OCI-LY3 (cell line): Measurements from ENCODE around the gene PPP2R5C.
"Not testable (repeated sequence)": the region's sequence is repeated elsewhere in the genome, so short reads cannot be mapped to it uniquely, and the experiment has no call there.

ENCODE experiments used
- H2AFZ ChIP-seq: fragments of 200-600, 300-600 bp; shearing (Covaris generic); 2 replicates; pipeline ENCODE4 v1.6.0; 2014; ENCODE audit warnings: antibody characterized with exemption, low read depth, low read length
- H3K27ac ChIP-seq: fragments of 200-600, 300-600 bp; sonication (generic); 2 replicates; pipeline ENCODE4 v1.5.1; 2014; ENCODE audit warnings: mild to moderate bottlenecking, low read length, moderate library complexity, mixed read lengths
- H3K27me3 ChIP-seq: fragments of 200-600, 300-600 bp; sonication (generic); 2 replicates; pipeline ENCODE4 v1.6.1; 2014; ENCODE audit warnings: low read depth, low read length, mixed read lengths
- H3K36me3 ChIP-seq: fragments of 200-600, 300-600 bp; sonication (generic); replicated peaks from 2 replicates; pipeline ENCODE3; 2014; ENCODE audit warnings: low read depth, low read length, mixed read lengths
- H3K4me1 ChIP-seq: fragments of 300-600, 200-600 bp; sonication (generic); 2 replicates; pipeline ENCODE4 v1.6.1; 2014; ENCODE audit warnings: low read length, mixed read lengths
- H3K4me2 ChIP-seq: fragments of 200-600, 300-600 bp; sonication (generic); 2 replicates; pipeline ENCODE4 v1.6.1; 2014; ENCODE audit warnings: low read length, mixed read lengths
- H3K4me3 ChIP-seq: fragments of 300-600, 200-600 bp; sonication (generic); 2 replicates; pipeline ENCODE4 v1.5.1; 2014; ENCODE audit warnings: antibody characterized with exemption, mild to moderate bottlenecking, low read length, moderate library complexity
- H3K79me2 ChIP-seq: fragments of 300-600, 200-600 bp; shearing (Covaris generic); 2 replicates; pipeline ENCODE4 v1.6.1; 2014; ENCODE audit warnings: mild to moderate bottlenecking, low read length, mixed read lengths
- H3K9ac ChIP-seq: fragments of 300-600, 200-600 bp; shearing (Covaris generic); 2 replicates; pipeline ENCODE4 v1.6.0; 2014; ENCODE audit warnings: mild to moderate bottlenecking, low read length, moderate library complexity
- H3K9me3 ChIP-seq: fragments of 200-600, 300-600 bp; shearing (Covaris generic); 2 replicates; pipeline ENCODE4 v1.6.1; 2014; ENCODE audit warnings: low read length, mixed read lengths; ENCODE audit not compliant: insufficient read depth
- H4K20me1 ChIP-seq: fragments of 200-600, 300-600 bp; sonication (generic); 2 replicates; pipeline ENCODE4 v1.6.1; 2016; ENCODE audit warnings: low read length, mixed read lengths; ENCODE audit not compliant: insufficient read depth
- CTCF ChIP-seq: fragments of 200-600, 300-600 bp; sonication (generic); IDR thresholded peaks from 2 replicates; pipeline ENCODE4 v1.5.1; 2014; ENCODE audit warnings: antibody characterized with exemption, low read length, low read depth
- EZH2phosphoT487 ChIP-seq: fragments of 200-600 bp; shearing (Covaris generic); IDR thresholded peaks from 2 replicates; pipeline ENCODE4 v1.6.1; 2018; ENCODE audit warnings: antibody characterized with exemption, mixed run types, low read depth

The PPP2R5C gene

DNA sequence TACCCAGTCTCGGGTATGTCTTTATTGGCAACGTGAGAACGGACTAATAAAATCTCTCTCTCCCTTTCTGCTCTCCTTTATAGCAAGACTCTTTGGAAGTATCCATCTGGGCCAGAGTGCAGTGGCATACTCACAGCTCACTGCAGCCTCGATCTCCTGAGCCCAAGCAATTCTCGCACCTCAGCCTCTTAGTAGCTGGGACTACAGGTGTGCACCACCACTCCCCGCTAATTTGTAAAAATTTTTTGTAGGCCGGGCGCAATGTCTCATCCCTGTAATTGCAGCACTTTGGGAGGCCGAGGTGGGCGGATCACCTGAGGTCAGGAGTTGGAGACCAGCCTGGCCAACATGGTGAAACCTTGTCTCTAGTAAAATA is 33.2 kb upstream of the PPP2R5C start:
- Histone ChIP-seq H3K9ac (no peak overlapping the region), H4K20me1 (no peaks in the 10 kb centered on the region), H3K4me3 (no peak overlapping the region), H3K27ac (no peak overlapping the region), H3K4me2 (no peak overlapping the region), H3K36me3 (no peaks in the 10 kb centered on the region), H3K9me3 (no peaks in the 10 kb centered on the region), H2AFZ (no peak overlapping the region), H3K4me1 (peaks cover 15% of the 10 kb centered on the region), H3K27me3 (no peaks in the 10 kb centered on the region), H3K79me2 (no peaks in the 10 kb centered on the region)
- TF ChIP-seq EZH2phosphoT487, result no peak
- no peak for TF ChIP-seq CTCF

- no peaks in the 10 kb centered on the region for H3K27me3 ChIP-seq
- no peak overlapping the region for H3K4me2 ChIP-seq
- no peaks in the 10 kb centered on the region for H4K20me1 ChIP-seq
- no peak overlapping the region for H3K9ac ChIP-seq
- H2AFZ ChIP-seq, result no peak overlapping the region
- H3K9me3 ChIP-seq, result no peaks in the 10 kb centered on the region
- H3K4me1 ChIP-seq, result peaks cover 15% of the 10 kb centered on the region
- H3K27ac ChIP-seq, result no peak overlapping the region
- no peak for TF ChIP-seq CTCF
- TF ChIP-seq EZH2phosphoT487, result no peak
- H3K79me2 ChIP-seq, result no peaks in the 10 kb centered on the region
- no peaks in the 10 kb centered on the region for H3K36me3 ChIP-seq
- H3K4me3 ChIP-seq, result no peak overlapping the region
Measured at GRCh38 chr14:101729382-101729781, 32.1 kb upstream of the PPP2R5C start.

GRCh38 chr14:101730157-101730556 is 31.4 kb upstream of the PPP2R5C start:
- not testable (repeated sequence) for H3K36me3 ChIP-seq, H3K79me2 ChIP-seq, H3K9me3 ChIP-seq, H3K4me3 ChIP-seq, H3K4me2 ChIP-seq, H3K27ac ChIP-seq, H3K27me3 ChIP-seq, H4K20me1 ChIP-seq, H3K9ac ChIP-seq, H2AFZ ChIP-seq
- peaks cover 15% of the 10 kb centered on the region for H3K4me1 ChIP-seq

- peak overlapping the region; percentile 51 for H3K4me3 ChIP-seq
- H4K20me1 ChIP-seq, result no peaks in the 10 kb centered on the region
- no peaks in the 10 kb centered on the region for H3K9me3 ChIP-seq
- peaks cover 15% of the 10 kb centered on the region for H3K4me1 ChIP-seq
- H3K4me2 ChIP-seq, result peak overlapping the region; percentile 66
- no peak for TF ChIP-seq CTCF
- TF ChIP-seq EZH2phosphoT487, result no peak
- H3K27me3 ChIP-seq, result no peaks in the 10 kb centered on the region
- peak overlapping the region; percentile 82 for H2AFZ ChIP-seq
- no peak overlapping the region for H3K9ac ChIP-seq
- no peaks in the 10 kb centered on the region for H3K79me2 ChIP-seq
- no peaks in the 10 kb centered on the region for H3K36me3 ChIP-seq
- no peak overlapping the region for H3K27ac ChIP-seq
Measured at GRCh38 chr14:101730626-101731186, 30.8 kb upstream of the PPP2R5C start.
